K562 (cell line): ENCODE data around the gene OPCML. TPM values are rescaled to one million over a fixed set of nuclear protein-coding genes. Genes with fewer than 3 reads are reported as not detected.

Experiments used
- ATAC-seq: fragments of 200-7000 bp; cut with Tn5 transposase; 3 replicates; pipeline ENCODE4 v1.9.1; 2020; ENCODE audit warnings: moderate library complexity
- BruUV-seq: library from RNA; stranded (reverse); fragments of 400-500 nt; replicated peaks from 2 replicates; lab custom pipeline; 2021; lab: Mats Ljungman, UMichigan
- CTCF ChIA-PET: fragments of 300-600 bp; formaldehyde crosslinking; extraction: SDS; loops from one replicate; lab custom pipeline; 2021; ENCODE audit warnings: low intra/inter-chr PET ratio; lab: Yijun Ruan, JAX
- POLR2A ChIA-PET: fragments of 300-600, 350-650 bp; sonication (Branson Sonifier 250); formaldehyde crosslinking; extraction: SDS; loops from one replicate; lab custom pipeline; 2021; ENCODE audit warnings: antibody characterized with exemption, inconsistent platforms; lab: Yijun Ruan, JAX
- DNase-seq, 4 experiments: peaks; one replicate each; pipeline versions ENCODE4 v3.0.0 to v3.0.0-alpha.2; 2011 to 2018; ENCODE audit warnings: low spot score in 3 of 4, mixed read lengths in 3 of 4; ENCODE audit errors: extremely low read depth in 1 of 4
- FAIRE-seq: peaks from 2 replicates; lab custom pipeline; 2011; peaks lifted over from hg19 to GRCh38; lab: Jason Lieb, UNC
- H2AFZ ChIP-seq: 2 replicates; pipeline ENCODE4 v1.6.0; 2011; ENCODE audit warnings: low read depth, low read length, control low read depth, inconsistent platforms
- H3K27ac ChIP-seq: fragments of 200-600 bp; 3 replicates; pipeline ENCODE4 v1.8.0; 2011; ENCODE audit warnings: low read depth, mild to moderate bottlenecking, control low read depth, inconsistent platforms, low read length, moderate library complexity, mixed read lengths; ENCODE audit errors: extremely low read depth
- H3K27me3 ChIP-seq, 2 experiments: fragments of 300-600 bp in 1 of 2; 2 replicates in 1 of 2; 3 replicates in 1 of 2; pipeline versions ENCODE4 v1.6.0 to v1.8.0; 2011; ENCODE audit warnings: inconsistent platforms in 2 of 2, low read length in 2 of 2, mild to moderate bottlenecking in 1 of 2, mixed read lengths in 1 of 2, moderate library complexity in 1 of 2; ENCODE audit not compliant: control insufficient read depth in 2 of 2, insufficient read depth in 2 of 2
- H3K36me3 ChIP-seq: fragments of 300-600 bp; 3 replicates; pipeline ENCODE4 v1.8.0; 2011; ENCODE audit warnings: mild to moderate bottlenecking, low read length, inconsistent platforms; ENCODE audit not compliant: control insufficient read depth, insufficient read depth
- H3K4me1 ChIP-seq, 2 experiments: fragments of 200-600 bp in 1 of 2; replicated peaks in 1 of 2; 2 replicates in 1 of 2; 3 replicates in 1 of 2; pipeline versions ENCODE4 v1.5.1 to v1.8.0; 2011; ENCODE audit warnings: inconsistent platforms in 2 of 2, low read length in 2 of 2, mild to moderate bottlenecking in 1 of 2, mixed read lengths in 1 of 2, moderate library complexity in 1 of 2; ENCODE audit not compliant: control insufficient read depth in 2 of 2, insufficient read depth in 2 of 2
- H3K4me2 ChIP-seq: 2 replicates; pipeline ENCODE4 v1.6.1; 2011; ENCODE audit warnings: low read length, control low read depth, inconsistent platforms, mixed read lengths; ENCODE audit not compliant: insufficient read depth
- H3K4me3 ChIP-seq: fragments of 200-600 bp; sonication (generic), shearing (Covaris generic); 2 replicates; pipeline ENCODE4 v1.5.1; 2016; ENCODE audit warnings: control low read depth, inconsistent platforms
- H3K79me2 ChIP-seq: fragments of 200-600 bp; 3 replicates; pipeline ENCODE4 v1.8.0; 2011; ENCODE audit warnings: low read length, inconsistent platforms; ENCODE audit not compliant: control insufficient read depth, insufficient read depth
- H3K9ac ChIP-seq, 2 experiments: 2 replicates each; pipeline versions ENCODE4 v1.6.0 to v1.6.1; 2011; ENCODE audit warnings: low read depth in 2 of 2, low read length in 2 of 2, control low read depth in 1 of 2, inconsistent platforms in 1 of 2, mild to moderate bottlenecking in 1 of 2, mixed read lengths in 1 of 2; ENCODE audit not compliant: insufficient read depth in 1 of 2
- H3K9me1 ChIP-seq: one replicate; pipeline ENCODE4 v1.6.0; 2011; ENCODE audit warnings: inconsistent platforms, mild to moderate bottlenecking, low read length, moderate library complexity; ENCODE audit not compliant: control insufficient read depth, insufficient read depth
- H3K9me3 ChIP-seq: replicated peaks from 2 replicates; pipeline ENCODE4 v1.5.1; 2011; ENCODE audit warnings: low read depth, low read length, inconsistent platforms; ENCODE audit not compliant: control insufficient read depth, insufficient read depth
- H4K20me1 ChIP-seq: replicated peaks from 2 replicates; pipeline ENCODE4 v1.6.1; 2011; ENCODE audit warnings: low read length, inconsistent platforms, mixed read lengths; ENCODE audit not compliant: control insufficient read depth, insufficient read depth
- ATF2 ChIP-seq: sonication (generic); formaldehyde crosslinking; IDR thresholded peaks from 2 replicates; pipeline ENCODE4 v1.8.1; 2022; ENCODE audit warnings: missing genetic modification reagents
- CREB3 ChIP-seq: fragments of 450-650 bp; conservative IDR thresholded peaks from 2 replicates; pipeline ENCODE4 v1.6.1; 2016; ENCODE audit warnings: missing genetic modification characterization, low read depth, mild to moderate bottlenecking, missing compliant biosample characterization, moderate library complexity
- NFIC ChIP-seq: fragments of 450-650 bp; IDR thresholded peaks from 2 replicates; pipeline ENCODE4 v1.6.1; 2017; ENCODE audit warnings: mild to moderate bottlenecking, inconsistent platforms
- ZNF592 ChIP-seq: fragments of 450-650 bp; IDR thresholded peaks from 2 replicates; pipeline ENCODE4 v1.6.1; 2017; ENCODE audit warnings: antibody characterized with exemption, mild to moderate bottlenecking
- WGBS: fragments of 100-300 bp; shearing (Covaris generic); methylation state at CpG from one replicate; pipeline ENCODE4 v1.1.6; 2016; ENCODE audit warnings: low coverage, mixed read lengths; ENCODE audit not compliant: insufficient coverage; ENCODE audit errors: missing lambda C conversion rate; 5-methylcytosine and 5-hydroxymethylcytosine counted together
- in situ Hi-C: fragments of 300-500 bp; cut with MboI; formaldehyde crosslinking; loops from 4 replicates; pipeline ENCODE4 v1.15.0; 2018; ENCODE audit warnings: inconsistent platforms, mixed read lengths
- intact Hi-C: fragments of 100-400 bp; cut with micrococcal nuclease; formaldehyde crosslinking; loops from 2 replicates; pipeline ENCODE4 v1.14.2; 2022
- polyA plus RNA-seq, 8 experiments: library from polyadenylated mRNA; depleted of rRNA in 4 of 8; stranded (reverse) in 5 of 8; unstranded in 3 of 8; fragments of >200 nt; fragmentation: Nextera tagmentation in 2 of 8; fragmentation: Illumina TruSeq in 1 of 8; extraction: Ambion mirVana in 2 of 8; extraction: Trizol in 1 of 8; gene quantifications; 2 replicates each; pipeline versions ENCODE4 v1.2.1 to v1.2.3, GENCODE V29; 2011 to 2014; ENCODE audit warnings: inconsistent platforms in 1 of 8, missing spikeins in 1 of 8
- total RNA-seq, 7 experiments: library from RNA; depleted of rRNA in 6 of 7; stranded (reverse); fragments of >200 nt in 6 of 7; fragmentation: Illumina TruSeq in 2 of 7; extraction: Trizol in 2 of 7; gene quantifications; 2 replicates each; pipeline versions ENCODE4 v1.2.1 to v1.2.3, GENCODE V29; 2011 to 2021; ENCODE audit warnings: low replicate concordance in 1 of 7
- TF ChIP-seq, protein P1 (sequence below): fragments of 450-650 bp; IDR thresholded peaks from 2 replicates; pipeline ENCODE4 v1.6.1; 2016; ENCODE audit warnings: borderline replicate concordance
- TF ChIP-seq, protein P2 (sequence below): fragments of 250-450 bp; sonication (Bioruptor Pico); IDR thresholded peaks from 2 replicates; pipeline ENCODE4 v1.5.0; 2021

Gene OPCML
- total and polyA plus RNA-seq, 9 of the 15 experiments (the other 6 are each of a cell fraction or from before 2014, with no cell fraction given), result not detected

DNA sequence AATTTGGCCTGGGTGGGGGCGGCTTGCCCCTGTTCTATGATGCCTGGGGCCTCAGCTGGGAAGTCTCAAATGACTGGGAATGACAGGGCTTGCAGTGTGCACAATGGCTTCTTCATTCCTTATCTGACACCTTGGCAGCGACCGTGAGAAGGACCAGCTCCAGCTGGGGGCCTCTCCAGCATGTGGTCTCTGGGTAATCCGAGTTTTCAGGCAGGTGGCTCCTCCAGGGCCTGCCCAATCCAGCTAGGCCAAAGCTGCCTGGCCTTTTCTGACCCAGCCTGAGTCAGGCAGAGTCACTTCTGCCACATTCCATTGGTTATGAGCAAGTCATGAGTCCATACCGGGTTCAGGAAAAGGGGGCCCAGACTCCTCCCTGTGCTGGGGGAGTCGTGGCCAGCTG lies 646.0 kb downstream of the OPCML start (continued):
- TF ChIP-seq ATF2 (CRISPR knock-in tag), result no peak
- TF ChIP-seq, all 486 proteins: peak for 0

GRCh38 chr11:132883241-132883640 lies 649.1 kb downstream of the OPCML start:
- no peak overlapping the region for H3K27ac ChIP-seq
- intact Hi-C loops (no loop called here), in situ Hi-C loops (no loop called here)
- ChIA-PET POLR2A (interaction anchor here (0.6 kb wide), 1 partner anchor 42 kb away, joined by 3 read pairs; no protein-coding TSS in a partner anchor), CTCF (no interaction called here)
- DNase-seq (no peak), ATAC-seq (no peak), FAIRE-seq (no peak)
- H4K20me1 ChIP-seq, result no peaks in the 10 kb centered on the region
- 0% methylated on average over 3 of the region's 3 CpGs for WGBS
- BruUV-seq, result no TSS peak
- H3K27me3 ChIP-seq, result no peaks in the 10 kb centered on the region
- no peaks in the 10 kb centered on the region for H3K79me2 ChIP-seq
- H3K4me3 ChIP-seq, result no peak overlapping the region
- no peak overlapping the region for H3K4me2 ChIP-seq
- no peaks in the 10 kb centered on the region for H3K36me3 ChIP-seq
- no peaks in the 10 kb centered on the region for H3K4me1 ChIP-seq
- no peak overlapping the region for H3K9ac ChIP-seq
- H2AFZ ChIP-seq, result no peak overlapping the region
- H3K9me3 ChIP-seq, result no peaks in the 10 kb centered on the region
- no peaks in the 10 kb centered on the region for H3K9me1 ChIP-seq
- TF ChIP-seq ZNF592 (no peak), NFIC (no peak), CREB3 (tag) (no peak)
- TF ChIP-seq, protein P1, sequence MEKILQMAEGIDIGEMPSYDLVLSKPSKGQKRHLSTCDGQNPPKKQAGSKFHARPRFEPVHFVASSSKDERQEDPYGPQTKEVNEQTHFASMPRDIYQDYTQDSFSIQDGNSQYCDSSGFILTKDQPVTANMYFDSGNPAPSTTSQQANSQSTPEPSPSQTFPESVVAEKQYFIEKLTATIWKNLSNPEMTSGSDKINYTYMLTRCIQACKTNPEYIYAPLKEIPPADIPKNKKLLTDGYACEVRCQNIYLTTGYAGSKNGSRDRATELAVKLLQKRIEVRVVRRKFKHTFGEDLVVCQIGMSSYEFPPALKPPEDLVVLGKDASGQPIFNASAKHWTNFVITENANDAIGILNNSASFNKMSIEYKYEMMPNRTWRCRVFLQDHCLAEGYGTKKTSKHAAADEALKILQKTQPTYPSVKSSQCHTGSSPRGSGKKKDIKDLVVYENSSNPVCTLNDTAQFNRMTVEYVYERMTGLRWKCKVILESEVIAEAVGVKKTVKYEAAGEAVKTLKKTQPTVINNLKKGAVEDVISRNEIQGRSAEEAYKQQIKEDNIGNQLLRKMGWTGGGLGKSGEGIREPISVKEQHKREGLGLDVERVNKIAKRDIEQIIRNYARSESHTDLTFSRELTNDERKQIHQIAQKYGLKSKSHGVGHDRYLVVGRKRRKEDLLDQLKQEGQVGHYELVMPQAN, result no peak
- TF ChIP-seq, protein P2, sequence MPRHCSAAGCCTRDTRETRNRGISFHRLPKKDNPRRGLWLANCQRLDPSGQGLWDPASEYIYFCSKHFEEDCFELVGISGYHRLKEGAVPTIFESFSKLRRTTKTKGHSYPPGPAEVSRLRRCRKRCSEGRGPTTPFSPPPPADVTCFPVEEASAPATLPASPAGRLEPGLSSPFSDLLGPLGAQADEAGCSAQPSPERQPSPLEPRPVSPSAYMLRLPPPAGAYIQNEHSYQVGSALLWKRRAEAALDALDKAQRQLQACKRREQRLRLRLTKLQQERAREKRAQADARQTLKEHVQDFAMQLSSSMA (CRISPR knock-in tag), result no peak
